Right atrium auricular region (tissue), 2 donors: ENCODE measurements around the gene KCTD5. TPM values are rescaled to one million over a fixed set of nuclear protein-coding genes. Genes with fewer than 3 reads are reported as not detected.

Experiments
- DNase-seq: peaks from one replicate; pipeline ENCODE4 v3.0.0-alpha.2; 2019; ENCODE audit warnings: low spot score
- H3K27ac ChIP-seq, 2 donors: fragments of 200-600 bp; sonication (generic); 1 replicate in 1 of 2; 2 replicates in 1 of 2; pipeline ENCODE4 v1.5.1; 2016 to 2019
- H3K27me3 ChIP-seq, 2 donors: fragments of 200-600 bp; sonication (generic); one replicate each; pipeline versions ENCODE4 v1.5.1 to v1.6.0; 2017 to 2019
- H3K36me3 ChIP-seq: fragments of 200-600 bp; sonication (generic); one replicate; pipeline ENCODE4 v1.5.1; 2016
- H3K4me1 ChIP-seq, 2 donors: fragments of 200-600 bp; sonication (generic); one replicate each; pipeline versions ENCODE4 v1.5.1 to v1.6.0; 2017 to 2019
- H3K4me3 ChIP-seq, 2 donors: fragments of 200-600 bp; sonication (generic); 1 replicate in 1 of 2; 2 replicates in 1 of 2; pipeline ENCODE4 v1.5.1; 2017 to 2019; ENCODE audit warnings: mild to moderate bottlenecking in 1 of 2, moderate library complexity in 1 of 2
- H3K9me3 ChIP-seq, 2 donors: fragments of 200-600 bp; sonication (generic); one replicate each; pipeline ENCODE4 v1.5.1; 2019
- total RNA-seq, 2 donors: library from RNA; depleted of rRNA; stranded (reverse); fragments of >200 nt; gene quantifications; one replicate each; pipeline ENCODE4 v1.1.0, GENCODE V29; 2016
- TF ChIP-seq, protein P1 (sequence below), 2 donors: fragments of 200-600 bp; sonication (generic); IDR thresholded peaks; one replicate each; pipeline ENCODE4 v1.5.1; 2019; ENCODE audit warnings: antibody characterized with exemption in 2 of 2

Gene KCTD5
- total RNA-seq, 2 donors from 2014 or later = 12.5 to 15.6 TPM

DNA sequence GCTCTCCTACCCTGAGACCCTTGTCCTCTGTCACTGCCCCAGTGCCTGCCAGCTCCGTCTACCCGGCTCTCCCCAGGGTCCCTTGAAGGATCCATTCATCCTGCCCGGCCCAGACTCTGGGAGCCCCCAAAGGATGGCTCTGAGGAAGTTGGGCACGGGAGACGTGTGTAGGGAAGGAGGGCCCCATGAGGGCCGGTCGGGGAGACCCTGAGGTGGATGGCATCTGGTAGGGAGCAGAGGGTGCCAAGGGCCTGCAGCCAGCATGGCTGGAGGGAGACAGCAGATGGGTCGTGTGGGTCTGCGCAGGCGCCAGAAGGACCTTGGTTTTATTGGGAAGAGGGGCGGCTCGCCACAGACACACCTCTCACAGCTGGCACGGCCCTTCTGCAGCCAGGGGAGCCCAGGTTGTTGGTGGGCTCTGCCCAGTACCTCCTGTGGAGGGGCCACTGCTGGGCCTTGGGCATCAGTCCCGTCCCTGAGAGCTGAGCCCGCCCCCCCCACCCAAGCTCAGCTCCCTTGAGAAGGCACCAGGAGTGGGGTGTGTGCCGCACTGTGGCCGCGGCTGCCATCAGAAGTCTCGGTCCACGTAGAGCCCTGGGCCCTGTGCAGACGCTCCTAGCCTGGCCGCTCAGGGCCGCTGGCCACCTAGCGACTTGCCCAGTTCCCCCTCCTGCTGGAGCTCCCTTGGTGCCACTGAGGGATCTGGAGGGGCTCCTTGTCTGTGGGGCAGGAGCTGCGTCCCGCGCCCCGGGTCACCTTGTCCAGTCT, 16.0 kb downstream of the KCTD5 start:
- Histone ChIP-seq H3K9me3 (no peaks in the 10 kb centered on the region), H3K36me3 (peaks cover 66% of the 10 kb centered on the region), H3K4me1 (peaks cover 0 to 7% of the 10 kb centered on the region in 2 donors), H3K27ac (no peak overlapping the region), H3K4me3 (no peak overlapping the region), H3K27me3 (no peaks in the 10 kb centered on the region)
- DNase-seq = no peak
- TF ChIP-seq, protein P1, sequence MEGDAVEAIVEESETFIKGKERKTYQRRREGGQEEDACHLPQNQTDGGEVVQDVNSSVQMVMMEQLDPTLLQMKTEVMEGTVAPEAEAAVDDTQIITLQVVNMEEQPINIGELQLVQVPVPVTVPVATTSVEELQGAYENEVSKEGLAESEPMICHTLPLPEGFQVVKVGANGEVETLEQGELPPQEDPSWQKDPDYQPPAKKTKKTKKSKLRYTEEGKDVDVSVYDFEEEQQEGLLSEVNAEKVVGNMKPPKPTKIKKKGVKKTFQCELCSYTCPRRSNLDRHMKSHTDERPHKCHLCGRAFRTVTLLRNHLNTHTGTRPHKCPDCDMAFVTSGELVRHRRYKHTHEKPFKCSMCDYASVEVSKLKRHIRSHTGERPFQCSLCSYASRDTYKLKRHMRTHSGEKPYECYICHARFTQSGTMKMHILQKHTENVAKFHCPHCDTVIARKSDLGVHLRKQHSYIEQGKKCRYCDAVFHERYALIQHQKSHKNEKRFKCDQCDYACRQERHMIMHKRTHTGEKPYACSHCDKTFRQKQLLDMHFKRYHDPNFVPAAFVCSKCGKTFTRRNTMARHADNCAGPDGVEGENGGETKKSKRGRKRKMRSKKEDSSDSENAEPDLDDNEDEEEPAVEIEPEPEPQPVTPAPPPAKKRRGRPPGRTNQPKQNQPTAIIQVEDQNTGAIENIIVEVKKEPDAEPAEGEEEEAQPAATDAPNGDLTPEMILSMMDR (IDR thresholded peaks at IDR 0.05) = no peak

- Histone ChIP-seq H3K27me3 (no peaks in the 10 kb centered on the region), H3K36me3 (peaks cover 66% of the 10 kb centered on the region), H3K4me1 (peaks cover 0 to 10% of the 10 kb centered on the region in 2 donors), H3K4me3 (no peak overlapping the region), H3K9me3 (no peaks in the 10 kb centered on the region), H3K27ac (no peak overlapping the region)
- no peak for DNase-seq
- TF ChIP-seq, protein P1 (IDR thresholded peaks at IDR 0.05) = no peak
These were observed 16.8 kb downstream of the KCTD5 start for GRCh38 chr16:2698965-2699750.

DNA sequence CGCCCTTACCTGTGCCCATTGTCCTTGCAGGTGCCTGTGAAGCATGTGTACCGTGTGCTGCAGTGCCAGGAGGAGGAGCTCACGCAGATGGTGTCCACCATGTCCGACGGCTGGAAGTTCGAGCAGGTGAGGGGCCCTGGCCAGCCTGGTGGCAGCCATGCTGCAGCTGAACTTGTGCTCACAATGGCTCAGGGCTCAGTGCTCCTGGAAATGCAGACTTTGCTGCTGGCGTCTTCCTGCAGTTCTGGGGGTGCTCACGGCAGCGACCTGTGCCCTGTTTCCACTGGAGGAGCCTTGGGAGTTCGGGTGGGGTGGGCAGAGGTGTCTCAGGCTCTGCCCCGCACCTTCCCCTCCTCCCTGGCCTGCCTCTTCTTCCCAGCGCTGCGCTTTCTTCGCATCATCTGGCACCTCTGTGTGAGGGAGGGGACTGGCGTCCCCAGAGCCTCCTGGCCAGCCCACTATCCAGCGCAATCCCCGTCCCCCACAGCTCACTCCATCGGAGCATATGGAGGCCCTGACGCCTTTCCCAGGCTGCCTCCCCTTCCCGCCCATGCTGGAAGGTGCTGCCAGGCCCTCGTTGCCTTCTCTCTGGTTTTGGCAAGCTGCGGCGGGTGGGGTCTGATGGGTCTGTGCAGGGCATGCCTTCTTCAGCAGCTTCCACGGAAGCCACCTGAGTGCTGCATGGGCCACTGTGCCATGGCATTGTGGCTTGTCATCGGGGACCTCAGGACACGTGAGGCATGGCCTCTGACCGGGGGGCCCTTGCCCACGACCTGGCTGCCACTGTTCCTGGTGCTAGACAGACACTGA, 17.7 kb downstream of the KCTD5 start:
- peaks cover 0 to 14% of the 10 kb centered on the region in 2 donors for H3K4me1 ChIP-seq
- no peaks in the 10 kb centered on the region for H3K9me3 ChIP-seq
- TF ChIP-seq, protein P1 (IDR thresholded peaks at IDR 0.05) = no peak
- DNase-seq = no peak
- H3K27ac ChIP-seq = no peak overlapping the region
- H3K27me3 ChIP-seq = no peaks in the 10 kb centered on the region
- no peak overlapping the region for H3K4me3 ChIP-seq
- H3K36me3 ChIP-seq = peaks cover 70% of the 10 kb centered on the region

- TF ChIP-seq, protein P1 (IDR thresholded peaks at IDR 0.05) = no peak
- no peak overlapping the region for H3K4me3 ChIP-seq
- peaks cover 0 to 14% of the 10 kb centered on the region in 2 donors for H3K4me1 ChIP-seq
- H3K27me3 ChIP-seq = no peaks in the 10 kb centered on the region
- no peak for DNase-seq
- peaks cover 77% of the 10 kb centered on the region for H3K36me3 ChIP-seq
- H3K9me3 ChIP-seq = no peaks in the 10 kb centered on the region
- no peak overlapping the region for H3K27ac ChIP-seq
These were observed 18.5 kb downstream of the KCTD5 start for GRCh38 chr16:2700786-2701185.

GRCh38 chr16:2701272-2701671, 18.9 kb downstream of the KCTD5 start:
- TF ChIP-seq, protein P1 (IDR thresholded peaks at IDR 0.05) = no peak
- Histone ChIP-seq H3K36me3 (peaks cover 80% of the 10 kb centered on the region), H3K4me3 (no peak overlapping the region), H3K4me1 (peaks cover 0 to 14% of the 10 kb centered on the region in 2 donors), H3K9me3 (no peaks in the 10 kb centered on the region), H3K27me3 (no peaks in the 10 kb centered on the region), H3K27ac (no peak overlapping the region)
- DNase-seq = no peak
